ENCODE results near the gene SUPT3H. TPM values are rescaled to one million over a fixed set of nuclear protein-coding genes. Genes with fewer than 3 reads are reported as not detected.

Gene SUPT3H
- total and polyA plus RNA-seq, 2 of the 13 experiments (the other 11 are each of a cell fraction or from before 2014, with no cell fraction given): 11.9 to 36.1 TPM

DNA sequence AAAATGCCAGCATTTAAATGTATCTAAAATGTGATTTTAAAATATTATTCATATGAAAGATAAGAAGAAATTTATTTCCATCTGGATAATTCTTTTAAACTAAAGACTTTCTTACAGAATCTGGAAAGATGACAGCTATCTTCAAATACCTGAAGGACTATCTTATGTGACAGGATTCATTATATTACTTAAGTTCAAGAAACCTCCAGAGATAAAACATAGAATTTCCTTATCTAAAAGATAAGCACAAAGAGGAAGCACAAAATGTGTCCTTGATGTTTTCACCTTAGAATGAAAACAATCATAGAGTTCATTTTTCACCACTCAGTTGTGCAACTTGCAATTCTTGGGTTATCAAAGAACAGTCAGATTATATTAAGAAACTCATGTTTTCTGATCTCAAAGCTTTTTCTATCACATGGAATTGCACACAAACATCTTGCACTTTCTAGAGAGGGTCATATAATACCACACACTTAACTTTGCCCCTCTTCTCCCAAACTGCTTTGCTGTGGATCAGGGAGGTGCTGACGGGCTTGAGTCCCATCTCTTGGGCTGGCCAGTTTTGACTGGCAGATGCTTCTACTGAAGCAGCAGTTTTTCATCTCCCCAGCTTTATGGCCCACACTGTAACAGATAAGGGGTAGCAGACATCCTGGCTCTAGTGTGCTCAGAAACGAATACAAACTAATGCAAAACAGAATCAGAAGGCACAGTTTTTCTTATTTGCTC lies 522.9 kb downstream of the SUPT3H start:
- Histone ChIP-seq H3K4me3 (replicated peaks in 1 of 3; ENCODE audit: insufficient read depth in 1 of 3, low read depth in 2 of 3, low read length in 3 of 3) (no peak overlapping the region), H3K27me3 (ENCODE audit: control insufficient read depth in 1 of 2, insufficient read depth in 2 of 2, low read length in 2 of 2) (no peaks in the 10 kb centered on the region), H3K9me3 (ENCODE audit: low read length) (no peaks in the 10 kb centered on the region), H3K4me2 (ENCODE audit: low read depth, low read length) (no peak overlapping the region), H3K79me2 (ENCODE audit: insufficient read depth, low read length) (no peaks in the 10 kb centered on the region), H2AFZ (ENCODE audit: low read length) (no peak overlapping the region), H3K9ac (ENCODE audit: insufficient read depth, low read depth, low read length) (no peak overlapping the region), H4K20me1 (ENCODE audit: insufficient read depth, low read length) (no peaks in the 10 kb centered on the region), H3K4me1 (ENCODE audit: insufficient read depth, low read length) (no peaks in the 10 kb centered on the region), H3K27ac (ENCODE audit: extremely low read length, insufficient read depth, low read length) (no peak overlapping the region), H3K36me3 (replicated peaks in 1 of 2; ENCODE audit: control insufficient read depth in 1 of 2, insufficient read depth in 2 of 2, low read length in 2 of 2) (no peaks in the 10 kb centered on the region)
- ChIA-PET CTCF (ENCODE audit: low intra/inter-chr PET ratio, low total read pairs) (no interaction called here), POLR2A (no interaction called here)
- intact Hi-C loops (cut with micrococcal nuclease; ENCODE audit: unreplicated experiment) (no loop called here), in situ Hi-C loops (cut with HindIII; ENCODE audit: extremely low pct_ligation_motif_present, low pct_unique_long_range_greater_than_20kb) (no loop called here)
- ATAC-seq (no peak), FAIRE-seq (no peak), DNase-seq (ENCODE audit: low spot score) (no peak)
- WGBS (ENCODE audit: low lambda C conversion rate): 78% methylated on average over 2 of the region's 2 CpGs
- BruUV-seq (replicated peaks): no TSS peak
- TF ChIP-seq ZNF589 (CRISPR knock-in tag; conservative IDR thresholded peaks at IDR 0.05) (no peak), SP4 (CRISPR knock-in tag; IDR thresholded peaks at IDR 0.05) (no peak), ZNF652 (CRISPR knock-in tag; IDR thresholded peaks at IDR 0.05; ENCODE audit: borderline replicate concordance, low read depth) (no peak), ZNF343 (CRISPR knock-in tag; IDR thresholded peaks at IDR 0.05) (no peak)

DNA sequence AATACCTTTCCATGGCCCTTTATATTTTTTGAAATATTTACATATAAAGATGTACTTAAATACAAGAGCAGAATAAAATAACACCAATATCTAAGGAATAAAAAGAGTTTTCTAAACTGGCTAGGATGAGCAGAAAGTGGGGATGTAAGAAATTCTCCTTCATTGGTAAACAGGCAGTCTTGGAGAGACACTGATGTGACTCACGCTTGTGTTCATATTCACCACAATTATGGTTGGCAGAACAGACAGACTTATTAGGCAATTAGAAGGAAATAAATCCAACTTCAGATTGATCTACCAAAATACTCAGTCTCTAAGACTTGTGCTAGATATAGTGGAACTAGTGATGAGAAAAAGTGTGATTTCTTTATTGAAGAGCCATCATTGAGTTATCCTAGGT lies 526.6 kb downstream of the SUPT3H start:
- WGBS (ENCODE audit: low lambda C conversion rate): 100% methylated on average over 1 of the region's 1 CpG
- CTCF ChIA-PET (ENCODE audit: low intra/inter-chr PET ratio, low total read pairs): no interaction called here
- POLR2A ChIA-PET: no interaction called here

More for the DNA sequence above, 526.6 kb downstream of the SUPT3H start:
- BruUV-seq (replicated peaks): no TSS peak
- Histone ChIP-seq H3K36me3 (replicated peaks in 1 of 2; ENCODE audit: control insufficient read depth in 1 of 2, insufficient read depth in 2 of 2, low read length in 2 of 2) (no peaks in the 10 kb centered on the region), H2AFZ (ENCODE audit: low read length) (no peak overlapping the region), H3K27me3 (ENCODE audit: control insufficient read depth in 1 of 2, insufficient read depth in 2 of 2, low read length in 2 of 2) (no peaks in the 10 kb centered on the region), H3K4me1 (ENCODE audit: insufficient read depth, low read length) (0 out of 2 replicates have a peak, but pooled peaks cover 6% of the 10 kb centered on the region), H3K9ac (ENCODE audit: insufficient read depth, low read depth, low read length) (no peak overlapping the region), H3K4me3 (replicated peaks in 1 of 3; ENCODE audit: insufficient read depth in 1 of 3, low read depth in 2 of 3, low read length in 3 of 3) (no peak overlapping the region), H3K4me2 (ENCODE audit: low read depth, low read length) (no peak overlapping the region), H3K79me2 (ENCODE audit: insufficient read depth, low read length) (no peaks in the 10 kb centered on the region), H4K20me1 (ENCODE audit: insufficient read depth, low read length) (no peaks in the 10 kb centered on the region), H3K27ac (ENCODE audit: extremely low read length, insufficient read depth, low read length) (no peak overlapping the region), H3K9me3 (ENCODE audit: low read length) (no peaks in the 10 kb centered on the region)
- intact Hi-C loops (cut with micrococcal nuclease; ENCODE audit: unreplicated experiment): no loop called here
- ATAC-seq (no peak), FAIRE-seq (no peak), DNase-seq (ENCODE audit: low spot score) (no peak)
- no peak for TF ChIP-seq FOXJ3 (CRISPR knock-in tag; IDR thresholded peaks at IDR 0.05; ENCODE audit: borderline replicate concordance)
- TF ChIP-seq, protein P1, sequence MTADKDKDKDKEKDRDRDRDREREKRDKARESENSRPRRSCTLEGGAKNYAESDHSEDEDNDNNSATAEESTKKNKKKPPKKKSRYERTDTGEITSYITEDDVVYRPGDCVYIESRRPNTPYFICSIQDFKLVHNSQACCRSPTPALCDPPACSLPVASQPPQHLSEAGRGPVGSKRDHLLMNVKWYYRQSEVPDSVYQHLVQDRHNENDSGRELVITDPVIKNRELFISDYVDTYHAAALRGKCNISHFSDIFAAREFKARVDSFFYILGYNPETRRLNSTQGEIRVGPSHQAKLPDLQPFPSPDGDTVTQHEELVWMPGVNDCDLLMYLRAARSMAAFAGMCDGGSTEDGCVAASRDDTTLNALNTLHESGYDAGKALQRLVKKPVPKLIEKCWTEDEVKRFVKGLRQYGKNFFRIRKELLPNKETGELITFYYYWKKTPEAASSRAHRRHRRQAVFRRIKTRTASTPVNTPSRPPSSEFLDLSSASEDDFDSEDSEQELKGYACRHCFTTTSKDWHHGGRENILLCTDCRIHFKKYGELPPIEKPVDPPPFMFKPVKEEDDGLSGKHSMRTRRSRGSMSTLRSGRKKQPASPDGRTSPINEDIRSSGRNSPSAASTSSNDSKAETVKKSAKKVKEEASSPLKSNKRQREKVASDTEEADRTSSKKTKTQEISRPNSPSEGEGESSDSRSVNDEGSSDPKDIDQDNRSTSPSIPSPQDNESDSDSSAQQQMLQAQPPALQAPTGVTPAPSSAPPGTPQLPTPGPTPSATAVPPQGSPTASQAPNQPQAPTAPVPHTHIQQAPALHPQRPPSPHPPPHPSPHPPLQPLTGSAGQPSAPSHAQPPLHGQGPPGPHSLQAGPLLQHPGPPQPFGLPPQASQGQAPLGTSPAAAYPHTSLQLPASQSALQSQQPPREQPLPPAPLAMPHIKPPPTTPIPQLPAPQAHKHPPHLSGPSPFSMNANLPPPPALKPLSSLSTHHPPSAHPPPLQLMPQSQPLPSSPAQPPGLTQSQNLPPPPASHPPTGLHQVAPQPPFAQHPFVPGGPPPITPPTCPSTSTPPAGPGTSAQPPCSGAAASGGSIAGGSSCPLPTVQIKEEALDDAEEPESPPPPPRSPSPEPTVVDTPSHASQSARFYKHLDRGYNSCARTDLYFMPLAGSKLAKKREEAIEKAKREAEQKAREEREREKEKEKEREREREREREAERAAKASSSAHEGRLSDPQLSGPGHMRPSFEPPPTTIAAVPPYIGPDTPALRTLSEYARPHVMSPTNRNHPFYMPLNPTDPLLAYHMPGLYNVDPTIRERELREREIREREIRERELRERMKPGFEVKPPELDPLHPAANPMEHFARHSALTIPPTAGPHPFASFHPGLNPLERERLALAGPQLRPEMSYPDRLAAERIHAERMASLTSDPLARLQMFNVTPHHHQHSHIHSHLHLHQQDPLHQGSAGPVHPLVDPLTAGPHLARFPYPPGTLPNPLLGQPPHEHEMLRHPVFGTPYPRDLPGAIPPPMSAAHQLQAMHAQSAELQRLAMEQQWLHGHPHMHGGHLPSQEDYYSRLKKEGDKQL (CRISPR knock-in tag; IDR thresholded peaks at IDR 0.05; ENCODE audit: low read depth): no peak
- TF ChIP-seq KDM5A (IDR thresholded peaks at IDR 0.05; ENCODE audit: borderline replicate concordance, low read length): no peak
- TF ChIP-seq SP5 (CRISPR knock-in tag; IDR thresholded peaks at IDR 0.05; ENCODE audit: borderline replicate concordance, low read depth): no peak
- TF ChIP-seq ARNT (IDR thresholded peaks at IDR 0.05): no peak
- TF ChIP-seq TOPORS (CRISPR knock-in tag; IDR thresholded peaks at IDR 0.05): no peak
- no peak for TF ChIP-seq PHF21A (CRISPR knock-in tag; IDR thresholded peaks at IDR 0.05)
- in situ Hi-C loops (cut with HindIII; ENCODE audit: extremely low pct_ligation_motif_present, low pct_unique_long_range_greater_than_20kb): no loop called here

All from HepG2 (cell line).